Caco-2 (cell line): ENCODE measurements around the gene ADM2. TPM values are rescaled to one million over a fixed set of nuclear protein-coding genes. Genes with fewer than 3 reads are reported as not detected.

Source experiments
- BruUV-seq: library from RNA; stranded (reverse); fragments of 400-500 nt; replicated peaks from 2 replicates; lab custom pipeline; 2021; lab: Mats Ljungman, UMichigan
- CTCF ChIA-PET: fragments of 300-600 bp; sonication (Branson Sonifier 250); formaldehyde crosslinking; loops from one replicate; lab custom pipeline; 2022; ENCODE audit warnings: antibody characterized with exemption; lab: Charles Lee
- POLR2A ChIA-PET: fragments of 300-600 bp; sonication (Branson Sonifier 250); formaldehyde crosslinking; loops from one replicate; lab custom pipeline; 2022; ENCODE audit warnings: antibody characterized with exemption; lab: Charles Lee
- DNase-seq, 2 experiments: peaks; one replicate each; pipeline versions ENCODE4 v3.0.0 to v3.0.0-alpha.2; 2020 to 2022
- H3K27me3 ChIP-seq: replicated peaks from 2 replicates; pipeline ENCODE4 v1.6.0; 2011; ENCODE audit warnings: low read length; ENCODE audit not compliant: control insufficient read depth, insufficient read depth
- H3K36me3 ChIP-seq: 2 replicates; pipeline ENCODE4 v1.5.1; 2011; ENCODE audit warnings: low read length; ENCODE audit not compliant: control insufficient read depth, insufficient read depth
- H3K4me1 ChIP-seq: fragments of 250-450 bp; sonication (Bioruptor Pico); 2 replicates; pipeline ENCODE4 v1.5.1; 2020; ENCODE audit warnings: mild to moderate bottlenecking
- H3K4me3 ChIP-seq: 2 replicates; pipeline ENCODE4 v1.5.1; 2011; ENCODE audit warnings: low read depth, mild to moderate bottlenecking, control low read depth, low read length
- H3K9me3 ChIP-seq: fragments of 250-450 bp; sonication (Bioruptor Pico); 2 replicates; pipeline ENCODE4 v1.5.1; 2020; ENCODE audit warnings: mild to moderate bottlenecking, moderate library complexity
- H3K27ac Mint-ChIP-seq: one replicate; pipeline ENCODE4 v1.8.0; 2022; ENCODE audit warnings: mixed read lengths; ENCODE audit not compliant: unreplicated experiment
- H3K27me3 Mint-ChIP-seq: one replicate; pipeline ENCODE4 v1.8.0; 2022; ENCODE audit warnings: mixed read lengths; ENCODE audit not compliant: insufficient read depth, unreplicated experiment
- H3K36me3 Mint-ChIP-seq: one replicate; pipeline ENCODE4 v1.8.0; 2022; ENCODE audit warnings: mild to moderate bottlenecking, mixed read lengths; ENCODE audit not compliant: insufficient read depth, unreplicated experiment
- H3K4me1 Mint-ChIP-seq: one replicate; pipeline ENCODE4 v1.8.0; 2022; ENCODE audit warnings: low read depth, mixed read lengths; ENCODE audit not compliant: unreplicated experiment
- H3K4me3 Mint-ChIP-seq: one replicate; pipeline ENCODE4 v1.8.0; 2022; ENCODE audit warnings: mild to moderate bottlenecking, moderate library complexity, mixed read lengths; ENCODE audit not compliant: unreplicated experiment
- H3K9me3 Mint-ChIP-seq: one replicate; pipeline ENCODE4 v1.8.0; 2022; ENCODE audit warnings: mixed read lengths; ENCODE audit not compliant: unreplicated experiment
- CTCF ChIP-seq, 2 experiments: fragments of 200-600 bp in 1 of 2; IDR thresholded peaks; 1 replicate in 1 of 2; 2 replicates in 1 of 2; pipeline versions ENCODE4 v1.5.1 to v1.8.0; 2011 to 2022; ENCODE audit warnings: antibody characterized with exemption in 1 of 2, control low read depth in 1 of 2, inconsistent platforms in 1 of 2, low read depth in 1 of 2, low read length in 1 of 2, mild to moderate bottlenecking in 1 of 2, moderate library complexity in 1 of 2; ENCODE audit not compliant: insufficient read depth in 1 of 2, severe bottlenecking in 1 of 2, unreplicated experiment in 1 of 2
- intact Hi-C: fragments of 100-400 bp; cut with micrococcal nuclease; formaldehyde crosslinking; loops from one replicate; pipeline ENCODE4 v1.10.0; 2022; ENCODE audit not compliant: unreplicated experiment
- total RNA-seq: library from RNA; stranded (reverse); gene quantifications from 2 replicates; pipeline ENCODE4 v1.2.3, GENCODE V29; 2022

The ADM2 gene
- total RNA-seq, 1 experiment from 2014 or later, result 30.5 TPM

GRCh38 chr22:50524676-50525103, 43.3 kb downstream of the ADM2 start:
- H3K36me3 ChIP-seq, result no peaks in the 10 kb centered on the region
- no peak for TF ChIP-seq CTCF (IDR thresholded peaks at IDR 0.05; ENCODE audit: insufficient read depth in 1 of 2, low read depth in 1 of 2, low read length in 1 of 2, severe bottlenecking in 1 of 2, unreplicated experiment in 1 of 2)
- no peaks in the 10 kb centered on the region for H3K9me3 Mint-ChIP-seq
- H3K36me3 Mint-ChIP-seq, result peaks cover 51% of the 10 kb centered on the region
- no TSS peak for BruUV-seq
- peaks cover 14% of the 10 kb centered on the region for H3K4me1 Mint-ChIP-seq
- peak in 1 of 2 experiments; percentile 72 for DNase-seq
- peak overlapping the region; percentile 87 for H3K4me3 ChIP-seq
- no peaks in the 10 kb centered on the region for H3K27me3 ChIP-seq
- POLR2A ChIA-PET, result interaction anchor here (0.9 to 2.5 kb wide), 3 partner anchors 10 to 39 kb away, joined by 3 to 71 read pairs (median 12); partner anchors contain the start of genes LMF2, NCAPH2 and SYCE3
- H3K27ac Mint-ChIP-seq, result peak overlapping the region; percentile 91
- no peaks in the 10 kb centered on the region for H3K9me3 ChIP-seq
- CTCF ChIA-PET, result interaction anchor here (0.6 to 3.2 kb wide), 6 partner anchors 16 to 263 kb away, joined by 3 to 43 read pairs (median 12); partner anchors contain the start of genes LMF2, MAPK12, NCAPH2 and SYCE3
- H3K4me3 Mint-ChIP-seq, result peak overlapping the region; percentile 89
- no peaks in the 10 kb centered on the region for H3K27me3 Mint-ChIP-seq
- intact Hi-C loops, result loop anchor here (5.0 kb wide), 1 partner anchor 58 kb away; the partner anchor contains the start of gene CHKB
- peaks cover 17% of the 10 kb centered on the region for H3K4me1 ChIP-seq

- Mint-ChIP-seq H3K27me3 (no peaks in the 10 kb centered on the region), H3K9me3 (no peaks in the 10 kb centered on the region), H3K36me3 (peaks cover 48% of the 10 kb centered on the region), H3K27ac (peak within 1 kb of the TSS; percentile 91), H3K4me3 (peak within 1 kb of the TSS; percentile 89), H3K4me1 (peaks cover 14% of the 10 kb centered on the region)
- Histone ChIP-seq H3K27me3 (no peaks in the 10 kb centered on the region), H3K9me3 (no peaks in the 10 kb centered on the region), H3K36me3 (no peaks in the 10 kb centered on the region), H3K4me1 (peaks cover 17% of the 10 kb centered on the region), H3K4me3 (peak within 1 kb of the TSS; percentile 87)
- ChIA-PET POLR2A (interaction anchor here (0.6 to 2.5 kb wide), 13 partner anchors 13 to 218 kb away, joined by 3 to 71 read pairs (median 4); partner anchors contain the start of genes ADM2, KLHDC7B, LMF2 and NCAPH2), CTCF (interaction anchor here (0.6 to 3.2 kb wide), 25 partner anchors 10 to 495 kb away, joined by 3 to 43 read pairs (median 4); partner anchors contain the start of genes ARSA, CHKB, KLHDC7B and LMF2)
- intact Hi-C loops, result loop anchor here (5.0 kb wide), 1 partner anchor 57 kb away; the partner anchor contains the start of gene CHKB
- DNase-seq, result peak; percentile 96 to 97
- TF ChIP-seq CTCF (IDR thresholded peaks at IDR 0.05; ENCODE audit: insufficient read depth in 1 of 2, low read depth in 1 of 2, low read length in 1 of 2, severe bottlenecking in 1 of 2, unreplicated experiment in 1 of 2), result peak; percentile 33 to 53
- BruUV-seq, result TSS peak; percentile 64
Observed at GRCh38 chr22:50525104-50525857, 43.9 kb downstream of the ADM2 start, which contains the start of gene SCO2. TSS of gene SCO2 (minus strand) at chr22:50525598. CDS start at chr22:50524411, 1,187 bp downstream.

- CTCF ChIA-PET, result interaction anchor here (0.6 to 3.2 kb wide), 25 partner anchors 10 to 495 kb away, joined by 3 to 43 read pairs (median 4); partner anchors contain the start of genes ARSA, CHKB, KLHDC7B and LMF2
- TF ChIP-seq CTCF (IDR thresholded peaks at IDR 0.05; ENCODE audit: insufficient read depth in 1 of 2, low read depth in 1 of 2, low read length in 1 of 2, severe bottlenecking in 1 of 2, unreplicated experiment in 1 of 2), result no peak
- peak overlapping the region; percentile 87 for H3K4me3 ChIP-seq
- POLR2A ChIA-PET, result interaction anchor here (0.6 to 2.5 kb wide), 13 partner anchors 12 to 219 kb away, joined by 3 to 71 read pairs (median 4); partner anchors contain the start of genes ADM2, KLHDC7B, LMF2 and NCAPH2
- Mint-ChIP-seq H3K36me3 (peaks cover 48% of the 10 kb centered on the region), H3K4me3 (peak overlapping the region; percentile 89), H3K4me1 (peaks cover 14% of the 10 kb centered on the region), H3K27ac (peak overlapping the region; percentile 91), H3K9me3 (no peaks in the 10 kb centered on the region), H3K27me3 (no peaks in the 10 kb centered on the region)
- no peaks in the 10 kb centered on the region for H3K36me3 ChIP-seq
- H3K4me1 ChIP-seq, result peaks cover 17% of the 10 kb centered on the region
- no peaks in the 10 kb centered on the region for H3K9me3 ChIP-seq
- intact Hi-C loops, result loop anchor here (5.0 kb wide), 1 partner anchor 57 kb away; the partner anchor contains the start of gene CHKB
- DNase-seq, result no peak
- H3K27me3 ChIP-seq, result no peaks in the 10 kb centered on the region
- no TSS peak for BruUV-seq
Observed at GRCh38 chr22:50525858-50526107, 44.4 kb downstream of the ADM2 start.
